NCI-H69 (cell line): ENCODE measurements around the gene GRIK4.

Experiments used
- DNase-seq: peaks from one replicate; lab custom pipeline; 2025; lab: John Stamatoyannopoulos, UW

GRIK4 gene

GRCh38 chr11:120668537-120668936 is 157.0 kb downstream of the GRIK4 start:
- DNase-seq, result no peak

GRCh38 chr11:120674542-120674941 is 163.0 kb downstream of the GRIK4 start:
- no peak for DNase-seq

- peak; percentile 33 for DNase-seq
Observed at GRCh38 chr11:120675171-120675570, 163.6 kb downstream of the GRIK4 start.

- DNase-seq, result no peak
Observed at GRCh38 chr11:120676991-120677390, 165.4 kb downstream of the GRIK4 start.

- DNase-seq, result no peak
Observed at GRCh38 chr11:120680322-120680721, 168.8 kb downstream of the GRIK4 start.

GRCh38 chr11:120681434-120682331 is 170.1 kb downstream of the GRIK4 start:
- peak; percentile 53 for DNase-seq

- no peak for DNase-seq
Observed at GRCh38 chr11:120682332-120682649, 170.7 kb downstream of the GRIK4 start.

- no peak for DNase-seq
Observed at GRCh38 chr11:120682866-120683265, 171.3 kb downstream of the GRIK4 start.

- peak; percentile 15 for DNase-seq
Observed at GRCh38 chr11:120686516-120686915, 175.0 kb downstream of the GRIK4 start.

GRCh38 chr11:120688163-120688562 is 176.6 kb downstream of the GRIK4 start:
- DNase-seq, result no peak

- no peak for DNase-seq
Observed at GRCh38 chr11:120689596-120690275, 178.2 kb downstream of the GRIK4 start.

- DNase-seq, result no peak
Observed at GRCh38 chr11:120690406-120690805, 178.9 kb downstream of the GRIK4 start.

- peak; percentile 26 for DNase-seq
Observed at GRCh38 chr11:120694726-120695125, 183.2 kb downstream of the GRIK4 start.

GRCh38 chr11:120695426-120695825 is 183.9 kb downstream of the GRIK4 start:
- DNase-seq, result no peak

- DNase-seq, result no peak
Observed at GRCh38 chr11:120695939-120696338, 184.4 kb downstream of the GRIK4 start.

- peak; percentile 8 for DNase-seq
Observed at GRCh38 chr11:120696597-120697218, 185.2 kb downstream of the GRIK4 start.

- peak; percentile 33 for DNase-seq
Observed at GRCh38 chr11:120698918-120699317, 187.4 kb downstream of the GRIK4 start.

- DNase-seq, result no peak
Observed at GRCh38 chr11:120702656-120703055, 191.1 kb downstream of the GRIK4 start.

- no peak for DNase-seq
Observed at GRCh38 chr11:120703358-120704152, 192.0 kb downstream of the GRIK4 start.

GRCh38 chr11:120704256-120704750 is 192.8 kb downstream of the GRIK4 start:
- no peak for DNase-seq

- DNase-seq, result no peak
Observed at GRCh38 chr11:120706257-120706656, 194.7 kb downstream of the GRIK4 start.

GRCh38 chr11:120707098-120707497 is 195.6 kb downstream of the GRIK4 start:
- no peak for DNase-seq
